D721Med (cell line): ENCODE measurements around the gene CTTNBP2NL.
A peak's percentile ranks its signal among the peaks of the same experiment; 100 is the strongest.

Source experiments
- DNase-seq: peaks from one replicate; pipeline ENCODE4 v3.0.0; 2011; ENCODE audit warnings: low spot score; ENCODE audit not compliant: insufficient read length
- FAIRE-seq: peaks from 2 replicates; lab custom pipeline; 2011; peaks lifted over from hg19 to GRCh38; lab: Jason Lieb, UNC
- TF ChIP-seq, protein P1 (sequence below): IDR thresholded peaks from 2 replicates; pipeline ENCODE4 v1.5.1; 2012; ENCODE audit warnings: mild to moderate bottlenecking, control low read depth; ENCODE audit not compliant: insufficient read depth; ENCODE audit errors: missing control alignments

Gene CTTNBP2NL

DNA sequence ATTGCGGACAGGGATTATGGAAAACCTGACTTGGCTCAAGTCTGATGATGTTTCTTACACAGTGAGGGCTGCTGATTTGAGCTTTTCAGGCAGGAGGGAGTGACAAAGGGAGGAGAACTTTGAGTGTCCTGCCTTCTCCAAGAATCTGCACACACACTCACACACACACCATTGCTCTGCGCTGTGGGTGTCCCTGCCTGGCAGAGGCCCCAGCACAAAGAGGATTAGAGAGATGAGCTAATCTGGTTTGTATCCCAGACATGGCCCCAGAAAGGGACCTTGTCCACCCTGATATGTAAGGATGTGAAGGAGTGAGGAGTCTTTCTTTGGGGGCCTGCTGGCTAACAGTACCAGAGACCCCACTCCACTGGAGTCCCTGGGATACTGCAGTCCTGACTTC, 106.8 kb downstream of the CTTNBP2NL start:
- TF ChIP-seq, protein P1, sequence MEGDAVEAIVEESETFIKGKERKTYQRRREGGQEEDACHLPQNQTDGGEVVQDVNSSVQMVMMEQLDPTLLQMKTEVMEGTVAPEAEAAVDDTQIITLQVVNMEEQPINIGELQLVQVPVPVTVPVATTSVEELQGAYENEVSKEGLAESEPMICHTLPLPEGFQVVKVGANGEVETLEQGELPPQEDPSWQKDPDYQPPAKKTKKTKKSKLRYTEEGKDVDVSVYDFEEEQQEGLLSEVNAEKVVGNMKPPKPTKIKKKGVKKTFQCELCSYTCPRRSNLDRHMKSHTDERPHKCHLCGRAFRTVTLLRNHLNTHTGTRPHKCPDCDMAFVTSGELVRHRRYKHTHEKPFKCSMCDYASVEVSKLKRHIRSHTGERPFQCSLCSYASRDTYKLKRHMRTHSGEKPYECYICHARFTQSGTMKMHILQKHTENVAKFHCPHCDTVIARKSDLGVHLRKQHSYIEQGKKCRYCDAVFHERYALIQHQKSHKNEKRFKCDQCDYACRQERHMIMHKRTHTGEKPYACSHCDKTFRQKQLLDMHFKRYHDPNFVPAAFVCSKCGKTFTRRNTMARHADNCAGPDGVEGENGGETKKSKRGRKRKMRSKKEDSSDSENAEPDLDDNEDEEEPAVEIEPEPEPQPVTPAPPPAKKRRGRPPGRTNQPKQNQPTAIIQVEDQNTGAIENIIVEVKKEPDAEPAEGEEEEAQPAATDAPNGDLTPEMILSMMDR: no peak
- DNase-seq: peak; percentile 68
- FAIRE-seq: no peak

DNA sequence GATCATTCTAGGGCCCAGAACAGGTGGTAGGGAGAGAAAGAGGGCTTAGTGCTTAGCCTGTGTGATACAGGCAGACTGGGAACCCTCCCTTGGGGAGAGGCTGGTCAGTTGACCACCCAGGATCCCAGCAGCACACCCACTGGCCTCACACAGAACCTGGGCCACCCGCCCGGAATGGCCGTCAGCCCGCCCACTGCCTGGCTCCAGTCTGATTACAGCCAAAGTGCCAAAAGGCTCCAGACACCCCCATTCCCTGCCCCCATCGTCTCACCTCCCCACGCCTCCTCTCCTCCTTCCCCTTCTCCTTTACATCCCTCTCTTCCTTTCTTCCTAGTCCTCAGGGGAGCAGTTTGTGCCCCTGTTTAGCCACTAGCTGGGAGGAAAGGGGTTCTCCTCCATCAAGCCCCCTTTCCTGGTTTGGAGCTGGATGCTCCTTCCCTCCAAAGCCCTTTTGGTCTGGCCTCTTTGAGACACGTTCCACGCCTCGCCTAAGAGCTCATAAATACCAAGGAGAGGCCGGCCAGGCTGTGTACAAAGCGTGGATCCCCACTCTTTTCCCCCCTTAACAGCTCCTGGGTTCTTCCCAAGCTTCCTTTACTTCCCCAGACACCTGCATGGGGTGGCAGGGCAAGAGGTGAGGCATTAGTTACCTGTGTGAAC, 108.1 kb downstream of the CTTNBP2NL start:
- TF ChIP-seq, protein P1: no peak
- DNase-seq (no peak), FAIRE-seq (no peak)

DNA sequence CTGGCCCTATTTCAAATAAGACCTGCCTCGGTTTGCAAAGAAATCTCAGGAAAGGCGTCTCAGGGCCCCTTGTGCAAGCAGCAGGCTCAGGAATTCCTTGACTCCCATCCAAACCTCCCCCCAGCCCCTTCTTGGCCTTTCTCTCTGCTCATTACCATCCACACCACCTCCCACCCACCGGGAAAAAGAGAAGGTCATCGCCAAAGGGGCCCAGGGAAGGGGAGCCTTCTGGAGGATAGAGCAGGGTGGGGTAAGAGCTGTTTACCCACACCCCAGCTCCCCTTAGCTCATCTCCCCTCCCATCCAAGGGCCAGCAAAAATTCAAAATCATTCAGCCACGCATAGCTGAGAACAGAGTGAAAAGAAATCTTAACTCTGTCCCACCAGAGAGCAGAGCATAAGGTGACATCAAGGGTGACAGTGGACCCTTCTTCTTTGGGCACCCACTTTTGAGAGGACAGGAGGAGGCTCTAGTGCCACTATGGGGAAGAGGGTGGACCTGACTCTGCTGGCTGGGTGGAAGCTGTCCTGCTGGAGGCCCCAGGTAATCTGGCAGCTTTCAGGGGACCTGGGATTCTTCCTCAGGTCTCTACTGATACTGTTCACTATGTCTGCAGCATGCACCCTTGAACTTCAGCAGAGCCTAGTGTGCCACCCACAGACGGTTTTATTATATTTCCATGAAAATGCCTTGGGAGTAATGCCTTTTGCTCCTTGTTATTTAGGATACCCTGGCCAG, 108.8 kb downstream of the CTTNBP2NL start:
- FAIRE-seq: no peak
- TF ChIP-seq, protein P1: no peak
- DNase-seq: no peak

DNA sequence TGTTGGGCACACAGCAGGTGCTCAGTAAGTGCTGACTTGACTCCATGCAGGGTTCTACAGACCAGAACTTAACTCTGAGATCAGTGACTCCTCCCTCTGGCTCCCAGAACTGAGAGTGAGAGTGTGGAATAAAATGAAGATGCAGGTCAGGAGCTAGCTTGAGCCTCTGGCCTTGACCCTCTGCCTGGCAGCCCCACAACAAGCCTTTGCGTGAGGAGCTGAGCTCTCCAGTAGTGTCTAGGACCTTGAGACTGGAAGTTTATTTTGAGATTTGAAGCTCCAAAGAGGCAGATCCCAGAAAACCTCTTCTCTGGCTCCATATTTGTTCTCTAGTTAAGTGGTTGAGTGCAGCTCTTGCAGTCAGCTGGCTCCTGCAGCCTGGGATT, 109.4 kb downstream of the CTTNBP2NL start:
- FAIRE-seq: no peak
- DNase-seq: no peak
- TF ChIP-seq, protein P1: no peak

DNA sequence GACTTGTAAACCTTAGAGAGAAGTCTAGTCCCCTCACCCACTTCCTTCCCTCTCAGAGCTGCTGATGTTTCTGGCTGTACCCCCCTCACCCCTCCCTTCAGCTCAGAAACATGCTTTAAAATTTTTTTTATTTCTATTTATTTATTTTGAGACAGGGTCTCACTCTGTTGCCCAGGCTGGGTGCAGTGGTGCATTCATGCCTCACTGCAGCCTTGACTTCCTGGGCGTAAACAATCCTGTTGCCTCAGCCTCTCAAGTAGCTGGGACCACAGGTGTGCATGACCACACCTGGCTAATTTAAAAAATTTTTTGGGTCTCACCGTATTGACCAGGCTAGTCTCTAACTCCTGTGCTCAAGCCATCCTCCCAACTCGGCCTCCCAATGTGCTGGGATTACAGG, 109.9 kb downstream of the CTTNBP2NL start:
- TF ChIP-seq, protein P1: no peak
- DNase-seq (no peak), FAIRE-seq (no peak)

DNA sequence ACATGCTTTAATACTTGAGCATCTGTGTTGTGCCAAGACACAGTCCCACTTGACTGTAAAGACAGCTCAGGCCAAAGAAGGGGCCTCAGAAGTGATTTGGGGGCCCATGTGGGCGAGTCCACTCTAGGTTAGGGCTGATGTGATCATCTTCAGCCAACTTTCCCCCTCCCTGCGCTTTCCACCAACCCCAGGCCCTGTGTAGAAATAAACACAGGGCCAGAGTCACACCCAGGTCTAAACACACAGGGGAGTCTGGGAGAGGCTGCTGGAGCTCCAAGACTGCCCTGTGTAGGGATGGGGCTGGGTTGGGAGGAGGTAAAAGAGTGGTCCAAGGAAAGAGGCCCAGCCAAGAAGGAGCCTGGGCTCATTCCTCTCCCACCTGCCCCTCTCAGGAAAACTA, 110.3 kb downstream of the CTTNBP2NL start:
- FAIRE-seq (no peak), DNase-seq (no peak)
- TF ChIP-seq, protein P1: no peak

DNA sequence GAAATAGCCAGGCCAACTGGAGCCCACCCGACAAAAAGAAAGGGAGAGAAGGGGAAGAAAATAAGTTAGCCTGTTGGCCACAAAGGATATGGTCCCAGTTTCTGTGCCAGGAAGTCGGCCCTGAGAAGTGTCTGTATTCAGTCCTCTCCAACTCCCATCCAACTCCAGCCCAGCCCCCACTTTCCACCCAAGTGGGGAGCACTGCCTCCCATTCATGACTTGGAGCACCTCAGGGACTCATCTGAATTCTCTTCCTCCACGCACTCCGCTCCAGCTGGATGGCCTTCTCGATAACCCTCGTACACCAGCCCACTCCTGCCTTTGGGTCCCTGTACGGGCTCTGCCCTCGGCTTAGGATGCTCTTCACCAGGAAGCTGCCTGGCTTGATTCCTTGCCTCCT, 110.7 kb downstream of the CTTNBP2NL start:
- TF ChIP-seq, protein P1: no peak
- DNase-seq (no peak), FAIRE-seq (no peak)
